NCI-H1436 treated with DMSO at 0.1 percent for 48 hours (cell line): ENCODE results near the gene PTPRN2.
"Not testable (repeated sequence)": the region's sequence is repeated elsewhere in the genome, so short reads cannot be mapped to it uniquely, and the experiment has no call there.

Experiments used
- DNase-seq: peaks from one replicate; lab custom pipeline; 2025; lab: John Stamatoyannopoulos, UW

The PTPRN2 gene

GRCh38 chr7:158467562-158467961 is 120.1 kb downstream of the PTPRN2 start:
- DNase-seq, result no peak

GRCh38 chr7:158463317-158463716 is 124.3 kb downstream of the PTPRN2 start:
- DNase-seq, result no peak

- DNase-seq, result no peak
Measured at GRCh38 chr7:158461824-158462223, 125.8 kb downstream of the PTPRN2 start.

GRCh38 chr7:158460665-158461064 is 127.0 kb downstream of the PTPRN2 start:
- DNase-seq, result no peak

GRCh38 chr7:158458716-158459282 is 128.8 kb downstream of the PTPRN2 start:
- no peak for DNase-seq

GRCh38 chr7:158458096-158458495 is 129.5 kb downstream of the PTPRN2 start:
- DNase-seq, result no peak

- not testable (repeated sequence) for DNase-seq
Measured at GRCh38 chr7:158457586-158457985, 130.0 kb downstream of the PTPRN2 start.

- no peak for DNase-seq
Measured at GRCh38 chr7:158454631-158455030, 133.0 kb downstream of the PTPRN2 start.

- DNase-seq, result no peak
Measured at GRCh38 chr7:158453663-158454062, 134.0 kb downstream of the PTPRN2 start.

- no peak for DNase-seq
Measured at GRCh38 chr7:158452331-158452730, 135.3 kb downstream of the PTPRN2 start.

GRCh38 chr7:158450476-158451124 is 137.0 kb downstream of the PTPRN2 start:
- no peak for DNase-seq

- no peak for DNase-seq
Measured at GRCh38 chr7:158449942-158450341, 137.7 kb downstream of the PTPRN2 start.

- no peak for DNase-seq
Measured at GRCh38 chr7:158449266-158449665, 138.4 kb downstream of the PTPRN2 start.

GRCh38 chr7:158448430-158449100 is 139.1 kb downstream of the PTPRN2 start:
- DNase-seq, result no peak

- no peak for DNase-seq
Measured at GRCh38 chr7:158447506-158448171, 140.0 kb downstream of the PTPRN2 start.

GRCh38 chr7:158447151-158447505 is 140.5 kb downstream of the PTPRN2 start:
- no peak for DNase-seq

GRCh38 chr7:158446706-158447105 is 140.9 kb downstream of the PTPRN2 start:
- DNase-seq, result no peak

- DNase-seq, result no peak
Measured at GRCh38 chr7:158446281-158446680, 141.3 kb downstream of the PTPRN2 start.

- no peak for DNase-seq
Measured at GRCh38 chr7:158445421-158446175, 142.0 kb downstream of the PTPRN2 start.

- DNase-seq, result no peak
Measured at GRCh38 chr7:158444501-158445420, 142.9 kb downstream of the PTPRN2 start.
